Measurements from ENCODE around the gene B4GALT4.

Gene B4GALT4

DNA sequence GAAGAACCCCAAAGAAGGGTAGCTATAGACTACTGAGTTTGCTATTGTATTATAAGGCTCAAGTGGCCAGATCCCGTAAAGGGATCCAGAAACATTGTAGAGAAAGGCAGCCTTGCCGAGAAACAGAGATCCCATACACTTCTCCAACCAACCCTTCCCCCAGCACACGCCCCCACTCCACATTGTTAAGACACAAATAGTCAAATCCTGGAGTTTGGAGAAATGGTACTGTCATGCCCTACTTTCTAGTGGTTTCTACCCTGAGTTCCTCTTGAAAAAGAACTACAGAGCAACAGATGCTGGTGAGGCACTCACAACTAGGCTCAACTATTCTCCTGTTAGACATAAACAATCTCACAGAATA lies 33.2 kb downstream of the B4GALT4 start:
- in situ Hi-C loops (cut with HindIII; ENCODE audit: low sequenced_read_pairs), result no loop called here
- no peak overlapping the region for H3K4me3 ChIP-seq (ENCODE audit: low read depth, low read length)
- TF ChIP-seq, protein P1, sequence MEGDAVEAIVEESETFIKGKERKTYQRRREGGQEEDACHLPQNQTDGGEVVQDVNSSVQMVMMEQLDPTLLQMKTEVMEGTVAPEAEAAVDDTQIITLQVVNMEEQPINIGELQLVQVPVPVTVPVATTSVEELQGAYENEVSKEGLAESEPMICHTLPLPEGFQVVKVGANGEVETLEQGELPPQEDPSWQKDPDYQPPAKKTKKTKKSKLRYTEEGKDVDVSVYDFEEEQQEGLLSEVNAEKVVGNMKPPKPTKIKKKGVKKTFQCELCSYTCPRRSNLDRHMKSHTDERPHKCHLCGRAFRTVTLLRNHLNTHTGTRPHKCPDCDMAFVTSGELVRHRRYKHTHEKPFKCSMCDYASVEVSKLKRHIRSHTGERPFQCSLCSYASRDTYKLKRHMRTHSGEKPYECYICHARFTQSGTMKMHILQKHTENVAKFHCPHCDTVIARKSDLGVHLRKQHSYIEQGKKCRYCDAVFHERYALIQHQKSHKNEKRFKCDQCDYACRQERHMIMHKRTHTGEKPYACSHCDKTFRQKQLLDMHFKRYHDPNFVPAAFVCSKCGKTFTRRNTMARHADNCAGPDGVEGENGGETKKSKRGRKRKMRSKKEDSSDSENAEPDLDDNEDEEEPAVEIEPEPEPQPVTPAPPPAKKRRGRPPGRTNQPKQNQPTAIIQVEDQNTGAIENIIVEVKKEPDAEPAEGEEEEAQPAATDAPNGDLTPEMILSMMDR (IDR thresholded peaks at IDR 0.05; ENCODE audit: low read depth, low read length, missing control alignments), result no peak
- no peak for DNase-seq (ENCODE audit: low read depth)

GRCh38 chr3:119206611-119207511 lies 33.8 kb downstream of the B4GALT4 start:
- no peak for DNase-seq (ENCODE audit: low read depth)
- H3K4me3 ChIP-seq (ENCODE audit: low read depth, low read length), result no peak overlapping the region
- in situ Hi-C loops (cut with HindIII; ENCODE audit: low sequenced_read_pairs), result no loop called here
- TF ChIP-seq, protein P1 (IDR thresholded peaks at IDR 0.05; ENCODE audit: low read depth, low read length, missing control alignments), result no peak

GRCh38 chr3:119205685-119206084 lies 35.0 kb downstream of the B4GALT4 start:
- TF ChIP-seq, protein P1 (IDR thresholded peaks at IDR 0.05; ENCODE audit: low read depth, low read length, missing control alignments), result no peak
- in situ Hi-C loops (cut with HindIII; ENCODE audit: low sequenced_read_pairs), result no loop called here
- DNase-seq (ENCODE audit: low read depth), result no peak
- H3K4me3 ChIP-seq (ENCODE audit: low read depth, low read length), result no peak overlapping the region

DNA sequence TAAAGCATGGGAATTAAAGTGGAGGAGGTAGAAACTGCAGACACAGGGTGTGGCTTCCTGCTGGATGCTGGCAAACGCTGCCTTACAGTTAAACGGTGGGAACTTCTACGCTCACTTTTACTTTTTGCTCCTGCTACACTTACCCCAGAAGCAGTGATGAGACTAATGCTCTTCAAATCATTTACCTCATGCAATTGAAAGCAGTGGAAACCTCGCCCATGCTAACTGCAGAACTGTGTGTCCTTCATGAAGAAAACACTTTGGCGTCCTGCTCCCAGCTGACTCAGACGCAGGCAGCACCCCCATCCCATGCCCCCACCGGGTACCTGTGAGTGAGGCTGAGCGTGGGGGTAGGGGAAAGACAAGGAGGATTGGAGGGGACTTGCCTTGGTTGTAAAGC lies 35.5 kb downstream of the B4GALT4 start:
- in situ Hi-C loops (cut with HindIII; ENCODE audit: low sequenced_read_pairs), result no loop called here
- no peak for DNase-seq (ENCODE audit: low read depth)
- no peak overlapping the region for H3K4me3 ChIP-seq (ENCODE audit: low read depth, low read length)
- TF ChIP-seq, protein P1 (IDR thresholded peaks at IDR 0.05; ENCODE audit: low read depth, low read length, missing control alignments), result no peak

GRCh38 chr3:119195911-119196310 lies 44.8 kb downstream of the B4GALT4 start:
- H3K4me3 ChIP-seq (ENCODE audit: low read depth, low read length), result no peak overlapping the region
- in situ Hi-C loops (cut with HindIII; ENCODE audit: low sequenced_read_pairs), result no loop called here
- no peak for DNase-seq (ENCODE audit: low read depth)
- TF ChIP-seq, protein P1 (IDR thresholded peaks at IDR 0.05; ENCODE audit: low read depth, low read length, missing control alignments), result no peak

DNA sequence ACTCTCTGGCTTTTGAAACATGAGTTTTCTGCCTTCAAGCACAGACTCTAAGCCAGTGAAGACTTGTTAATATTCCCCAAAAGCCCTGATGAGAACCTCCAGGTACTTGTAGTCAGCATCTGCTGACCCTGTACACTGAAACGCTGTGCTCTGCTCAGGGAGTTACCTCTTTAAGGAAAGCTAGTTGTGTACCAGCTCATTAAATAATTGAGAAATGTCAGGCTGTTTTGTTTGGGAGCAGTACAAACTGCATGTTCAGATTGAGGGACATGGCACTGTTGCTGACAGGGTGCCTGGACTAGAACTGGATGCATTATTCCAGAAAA lies 45.6 kb downstream of the B4GALT4 start:
- TF ChIP-seq, protein P1 (IDR thresholded peaks at IDR 0.05; ENCODE audit: low read depth, low read length, missing control alignments), result no peak
- no peak for DNase-seq (ENCODE audit: low read depth)
- in situ Hi-C loops (cut with HindIII; ENCODE audit: low sequenced_read_pairs), result no loop called here

More for the DNA sequence above, 45.6 kb downstream of the B4GALT4 start:
- no peak overlapping the region for H3K4me3 ChIP-seq (ENCODE audit: low read depth, low read length)

All from astrocyte of the cerebellum (primary cell).